Measurements from ENCODE around the gene ABCC1.

Gene ABCC1

GRCh38 chr16:15967655-15968315 is 18.4 kb downstream of the ABCC1 start:
- DNase-seq, result no peak
- Histone ChIP-seq H3K4me1 (peaks cover 13% of the 10 kb centered on the region), H3K4me3 (ENCODE audit: low read depth, low read length) (no peak overlapping the region), H3K9me3 (peaks cover 6% of the 10 kb centered on the region), H3K36me3 (peaks cover 25% of the 10 kb centered on the region), H3K27me3 (no peaks in the 10 kb centered on the region)
- TF ChIP-seq CTCF (IDR thresholded peaks at IDR 0.05; ENCODE audit: low read depth, low read length), result no peak

GRCh38 chr16:15970202-15970601 is 20.8 kb downstream of the ABCC1 start:
- peaks cover 18% of the 10 kb centered on the region for H3K36me3 ChIP-seq

GRCh38 chr16:15970743-15971439 is 21.5 kb downstream of the ABCC1 start:
- peaks cover 21% of the 10 kb centered on the region for H3K36me3 ChIP-seq
- TF ChIP-seq CTCF (IDR thresholded peaks at IDR 0.05; ENCODE audit: low read depth, low read length), result no peak

More at GRCh38 chr16:15970202-15970601, 20.8 kb downstream of the ABCC1 start:
- no peak for DNase-seq
- Histone ChIP-seq H3K4me3 (ENCODE audit: low read depth, low read length) (no peak overlapping the region), H3K9me3 (peaks cover 6% of the 10 kb centered on the region), H3K27me3 (no peaks in the 10 kb centered on the region), H3K4me1 (peaks cover 13% of the 10 kb centered on the region)
- TF ChIP-seq CTCF (IDR thresholded peaks at IDR 0.05; ENCODE audit: low read depth, low read length), result no peak

GRCh38 chr16:15971440-15971815 is 22.0 kb downstream of the ABCC1 start:
- TF ChIP-seq CTCF (IDR thresholded peaks at IDR 0.05; ENCODE audit: low read depth, low read length), result no peak
- peaks cover 6% of the 10 kb centered on the region for H3K4me1 ChIP-seq
- peaks cover 25% of the 10 kb centered on the region for H3K36me3 ChIP-seq
- no peaks in the 10 kb centered on the region for H3K27me3 ChIP-seq
- H3K9me3 ChIP-seq, result peaks cover 6% of the 10 kb centered on the region
- no peak for DNase-seq
- no peak overlapping the region for H3K4me3 ChIP-seq (ENCODE audit: low read depth, low read length)

More at GRCh38 chr16:15970743-15971439, 21.5 kb downstream of the ABCC1 start:
- no peak for DNase-seq
- H3K9me3 ChIP-seq, result peaks cover 6% of the 10 kb centered on the region
- no peaks in the 10 kb centered on the region for H3K27me3 ChIP-seq
- peaks cover 8% of the 10 kb centered on the region for H3K4me1 ChIP-seq
- no peak overlapping the region for H3K4me3 ChIP-seq (ENCODE audit: low read depth, low read length)

- Histone ChIP-seq H3K4me3 (ENCODE audit: low read depth, low read length) (no peak overlapping the region), H3K27me3 (no peaks in the 10 kb centered on the region), H3K36me3 (peaks cover 33% of the 10 kb centered on the region), H3K4me1 (no peaks in the 10 kb centered on the region; the same call in 1 of the 2 replicates), H3K9me3 (peaks cover 6% of the 10 kb centered on the region)
- no peak for DNase-seq
- no peak for TF ChIP-seq CTCF (IDR thresholded peaks at IDR 0.05; ENCODE audit: low read depth, low read length)
Measured at GRCh38 chr16:15972046-15972868, 22.8 kb downstream of the ABCC1 start.
